ENCODE data around the gene MCCD1.

Gene MCCD1

GRCh38 chr6:31574106-31575061, 45.6 kb downstream of the MCCD1 start:
- DNase-seq (ENCODE audit: low read depth) = peak; percentile 70
- no peak for TF ChIP-seq CTCF (IDR thresholded peaks at IDR 0.05; ENCODE audit: insufficient read depth, low read depth, low read length, missing control alignments)
- peak overlapping the region; percentile 73 for H3K4me3 ChIP-seq (ENCODE audit: low read depth, low read length)

GRCh38 chr6:31575335-31575901, 46.7 kb downstream of the MCCD1 start, which contains the start of gene TNF:
Gene TNF (plus strand): TSS chr6:31575565. CDS start chr6:31575742, 177 bp downstream.
- TF ChIP-seq CTCF (IDR thresholded peaks at IDR 0.05; ENCODE audit: insufficient read depth, low read depth, low read length, missing control alignments) = no peak
- H3K4me3 ChIP-seq (ENCODE audit: low read depth, low read length) = peak within 1 kb of the TSS; percentile 73
- peak; percentile 94 for DNase-seq (ENCODE audit: low read depth)

GRCh38 chr6:31575952-31576685, 47.4 kb downstream of the MCCD1 start:
- DNase-seq (ENCODE audit: low read depth) = no peak
- peak overlapping the region; percentile 73 for H3K4me3 ChIP-seq (ENCODE audit: low read depth, low read length)

GRCh38 chr6:31576897-31577578, 48.3 kb downstream of the MCCD1 start:
- peak; percentile 78 for DNase-seq (ENCODE audit: low read depth)
- TF ChIP-seq CTCF (IDR thresholded peaks at IDR 0.05; ENCODE audit: insufficient read depth, low read depth, low read length, missing control alignments) = no peak
- peak overlapping the region; percentile 73 for H3K4me3 ChIP-seq (ENCODE audit: low read depth, low read length)

More at GRCh38 chr6:31575952-31576685, 47.4 kb downstream of the MCCD1 start:
- no peak for TF ChIP-seq CTCF (IDR thresholded peaks at IDR 0.05; ENCODE audit: insufficient read depth, low read depth, low read length, missing control alignments)

- peak overlapping the region; percentile 73 for H3K4me3 ChIP-seq (ENCODE audit: low read depth, low read length)
- peak; percentile 15 for DNase-seq (ENCODE audit: low read depth)
- TF ChIP-seq CTCF (IDR thresholded peaks at IDR 0.05; ENCODE audit: insufficient read depth, low read depth, low read length, missing control alignments) = no peak
Observed at GRCh38 chr6:31577579-31577966, 48.8 kb downstream of the MCCD1 start.

Measured in GM12865 (cell line).